ENCODE results near the gene EDNRB.

GRCh38 chr13:77853703-77854102 lies 64.9 kb downstream of the EDNRB start:
- TF ChIP-seq POLR2A (IDR thresholded peaks at IDR 0.05) (no peak), CTCF (IDR thresholded peaks at IDR 0.05) (no peak)
